GM12878 (cell line): ENCODE data around the gene ATP1A3.

Experiments
- CHD4 ChIP-seq: fragments of 200-600 bp; sonication (generic); IDR thresholded peaks from 2 replicates; pipeline ENCODE4 v1.6.1; 2016; ENCODE audit warnings: mild to moderate bottlenecking
- CTCF ChIP-seq, 3 experiments: IDR thresholded peaks in 2 of 3; conservative IDR thresholded peaks in 1 of 3; 2 replicates each; pipeline ENCODE4 v1.5.1; 2011; ENCODE audit warnings: low read depth in 3 of 3, low read length in 3 of 3, mild to moderate bottlenecking in 3 of 3, control low read depth in 2 of 3, moderate library complexity in 2 of 3, inconsistent platforms in 1 of 3, mixed read lengths in 1 of 3; ENCODE audit not compliant: control insufficient read depth in 2 of 3, insufficient read depth in 1 of 3; ENCODE audit errors: extremely low read depth in 1 of 3
- FOXM1 ChIP-seq: IDR thresholded peaks from 2 replicates; pipeline ENCODE4 v1.6.1; 2012; ENCODE audit warnings: low read depth, mild to moderate bottlenecking, inconsistent platforms, low read length, moderate library complexity
- GATAD2B ChIP-seq: fragments of 450-650 bp; conservative IDR thresholded peaks from 2 replicates; pipeline ENCODE4 v1.6.1; 2017; ENCODE audit warnings: low read depth, mild to moderate bottlenecking, moderate library complexity
- HDAC2 ChIP-seq: fragments of 200-600 bp; sonication (generic); IDR thresholded peaks from 2 replicates; pipeline ENCODE4 v1.6.1; 2017
- JUNB ChIP-seq: IDR thresholded peaks from 2 replicates; pipeline ENCODE4 v1.6.1; 2016; ENCODE audit warnings: antibody characterized with exemption, mild to moderate bottlenecking
- KDM1A ChIP-seq: fragments of 200-600 bp; sonication (generic); IDR thresholded peaks from 2 replicates; pipeline ENCODE4 v1.6.1; 2016; ENCODE audit warnings: borderline replicate concordance
- NBN ChIP-seq: fragments of 450-650 bp; IDR thresholded peaks from 2 replicates; pipeline ENCODE4 v1.6.1; 2016
- POLR2A ChIP-seq: IDR thresholded peaks from 2 replicates; pipeline ENCODE4 v1.6.1; 2011; ENCODE audit warnings: low read depth, mild to moderate bottlenecking, low read length
- SMC3 ChIP-seq: IDR thresholded peaks from 2 replicates; pipeline ENCODE4 v1.6.1; 2011; ENCODE audit warnings: low read length, improper control_type of control experiment, borderline replicate concordance
- TAF1 ChIP-seq: IDR thresholded peaks from 2 replicates; pipeline ENCODE4 v1.6.1; 2011; ENCODE audit warnings: mild to moderate bottlenecking, low read depth, low read length, borderline replicate concordance
- ZNF384 ChIP-seq: IDR thresholded peaks from 2 replicates; pipeline ENCODE4 v1.6.1; 2012; ENCODE audit warnings: low read depth, mild to moderate bottlenecking, low read length, improper control_type of control experiment, borderline replicate concordance
- TF ChIP-seq, protein P1 (sequence below): IDR thresholded peaks from 2 replicates; pipeline ENCODE4 v1.6.1; 2012; ENCODE audit warnings: low read depth, low read length, improper control_type of control experiment

DNA sequence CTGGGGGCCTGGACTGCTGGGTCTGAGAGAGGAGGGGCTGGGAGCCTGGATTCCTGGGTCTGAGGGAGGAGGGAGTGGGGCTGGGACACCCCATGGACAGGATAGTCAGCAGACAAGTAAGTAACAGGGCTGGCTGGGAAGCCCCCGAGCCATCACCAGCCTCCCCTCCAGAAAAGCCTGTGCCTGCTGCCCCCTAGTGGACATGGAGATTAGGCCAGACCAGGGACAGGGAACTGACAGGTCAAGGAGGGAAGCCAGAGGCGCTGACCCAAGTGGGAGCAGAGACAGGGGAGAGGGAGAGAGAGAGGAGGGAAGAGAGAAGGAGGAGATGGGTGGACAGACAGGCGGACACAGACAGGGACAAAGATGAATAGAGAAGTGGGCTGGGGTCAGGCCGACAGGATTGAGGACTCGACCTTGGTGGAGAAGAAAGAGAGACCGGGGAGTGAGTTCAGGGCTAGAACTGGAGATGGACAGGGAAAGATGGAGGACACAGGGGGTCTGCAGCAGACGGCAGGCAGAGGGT, 59.1 kb downstream of the ATP1A3 start:
- TF ChIP-seq CTCF (IDR thresholded peaks at IDR 0.05 in 2 of 3, conservative IDR thresholded peaks at IDR 0.05 in 1 of 3; ENCODE audit: control insufficient read depth in 2 of 3, extremely low read depth in 1 of 3, insufficient read depth in 1 of 3, low read depth in 3 of 3, low read length in 3 of 3) (peak; percentile 92 to 97 (median 94); a peak in 5 of 6 replicates), FOXM1 (no peak), HDAC2 (no peak), KDM1A (no peak), POLR2A (no peak), SMC3 (peak; percentile 81; the same call in 1 of the 2 replicates), CHD4 (no peak), GATAD2B (no peak), JUNB (no peak), ZNF384 (no peak), NBN (peak; percentile 51; the same call in 1 of the 2 replicates), TAF1 (no peak)
- TF ChIP-seq, protein P1, sequence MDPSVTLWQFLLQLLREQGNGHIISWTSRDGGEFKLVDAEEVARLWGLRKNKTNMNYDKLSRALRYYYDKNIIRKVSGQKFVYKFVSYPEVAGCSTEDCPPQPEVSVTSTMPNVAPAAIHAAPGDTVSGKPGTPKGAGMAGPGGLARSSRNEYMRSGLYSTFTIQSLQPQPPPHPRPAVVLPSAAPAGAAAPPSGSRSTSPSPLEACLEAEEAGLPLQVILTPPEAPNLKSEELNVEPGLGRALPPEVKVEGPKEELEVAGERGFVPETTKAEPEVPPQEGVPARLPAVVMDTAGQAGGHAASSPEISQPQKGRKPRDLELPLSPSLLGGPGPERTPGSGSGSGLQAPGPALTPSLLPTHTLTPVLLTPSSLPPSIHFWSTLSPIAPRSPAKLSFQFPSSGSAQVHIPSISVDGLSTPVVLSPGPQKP, result no peak
